Measurements from ENCODE around the gene TCHHL1.

DNA sequence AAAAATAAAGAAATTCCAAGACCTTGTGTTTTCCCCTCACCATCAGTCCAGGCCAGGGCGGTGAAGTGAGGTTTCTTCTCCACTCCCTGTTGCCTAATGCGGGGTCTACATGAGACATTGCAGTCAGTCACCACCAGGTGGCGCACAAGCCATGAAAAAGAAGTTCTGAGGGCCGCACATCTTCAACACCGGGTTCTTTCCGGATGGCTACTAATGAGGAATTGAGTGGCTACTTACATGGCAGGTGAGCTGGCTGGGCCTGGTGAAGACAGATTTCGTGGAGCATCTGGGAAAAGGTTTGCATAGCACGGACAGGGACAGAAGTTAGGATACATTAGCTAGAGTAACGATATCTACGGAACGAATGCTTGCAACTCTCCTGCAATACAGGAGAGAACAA lies 36.3 kb downstream of the TCHHL1 start:
- TF ChIP-seq EZH2 (IDR thresholded peaks at IDR 0.05; ENCODE audit: borderline replicate concordance, low read length) = no peak
- TF ChIP-seq, protein P1, sequence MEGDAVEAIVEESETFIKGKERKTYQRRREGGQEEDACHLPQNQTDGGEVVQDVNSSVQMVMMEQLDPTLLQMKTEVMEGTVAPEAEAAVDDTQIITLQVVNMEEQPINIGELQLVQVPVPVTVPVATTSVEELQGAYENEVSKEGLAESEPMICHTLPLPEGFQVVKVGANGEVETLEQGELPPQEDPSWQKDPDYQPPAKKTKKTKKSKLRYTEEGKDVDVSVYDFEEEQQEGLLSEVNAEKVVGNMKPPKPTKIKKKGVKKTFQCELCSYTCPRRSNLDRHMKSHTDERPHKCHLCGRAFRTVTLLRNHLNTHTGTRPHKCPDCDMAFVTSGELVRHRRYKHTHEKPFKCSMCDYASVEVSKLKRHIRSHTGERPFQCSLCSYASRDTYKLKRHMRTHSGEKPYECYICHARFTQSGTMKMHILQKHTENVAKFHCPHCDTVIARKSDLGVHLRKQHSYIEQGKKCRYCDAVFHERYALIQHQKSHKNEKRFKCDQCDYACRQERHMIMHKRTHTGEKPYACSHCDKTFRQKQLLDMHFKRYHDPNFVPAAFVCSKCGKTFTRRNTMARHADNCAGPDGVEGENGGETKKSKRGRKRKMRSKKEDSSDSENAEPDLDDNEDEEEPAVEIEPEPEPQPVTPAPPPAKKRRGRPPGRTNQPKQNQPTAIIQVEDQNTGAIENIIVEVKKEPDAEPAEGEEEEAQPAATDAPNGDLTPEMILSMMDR (IDR thresholded peaks at IDR 0.05; ENCODE audit: low read length) = peak; percentile 90

All from OCI-LY1 (cell line).